Measurements from ENCODE around the gene ADAP2. TPM values are rescaled to one million over a fixed set of nuclear protein-coding genes. Genes with fewer than 3 reads are reported as not detected.

ADAP2 gene
- total RNA-seq, 4 donors from 2014 or later = 10.6 to 20.9 (median 12.6) TPM

- Histone ChIP-seq H3K27me3 (peaks cover 13% of the 10 kb centered on the region), H3K9me3 (no peaks in the 10 kb centered on the region), H3K4me1 (no peaks in the 10 kb centered on the region), H3K27ac (no peak overlapping the region), H3K36me3 (no peaks in the 10 kb centered on the region), H3K4me3 (no peak overlapping the region)
- TF ChIP-seq POLR2A (IDR thresholded peaks at IDR 0.05) (no peak), EP300 (IDR thresholded peaks at IDR 0.05) (no peak), CTCF (IDR thresholded peaks at IDR 0.05) (no peak), POLR2AphosphoS5 (IDR thresholded peaks at IDR 0.05) (no peak)
- 31 to 82% methylated on average over 3 to 5 of the region's 5 CpGs for WGBS, 2 donors (ENCODE audit: low coverage in 1 of 2)
- no peak for ATAC-seq
These were observed 12.2 kb downstream of the ADAP2 start for GRCh38 chr17:30933966-30934365.

GRCh38 chr17:30939051-30939689, 17.4 kb downstream of the ADAP2 start:
- Histone ChIP-seq H3K27ac (peak overlapping the region in 1 of 4 donors; percentile 19), H3K4me1 (no peaks in the 10 kb centered on the region), H3K9me3 (no peaks in the 10 kb centered on the region), H3K27me3 (peaks cover 7% of the 10 kb centered on the region), H3K4me3 (no peak overlapping the region), H3K36me3 (no peaks in the 10 kb centered on the region)
- no peak for ATAC-seq
- 78 to 84% methylated on average over 5 to 13 of the region's 13 CpGs for WGBS, 2 donors (ENCODE audit: low coverage in 1 of 2)
- no peak for TF ChIP-seq POLR2A (IDR thresholded peaks at IDR 0.05)

- Histone ChIP-seq H3K27ac (no peak overlapping the region), H3K36me3 (no peaks in the 10 kb centered on the region), H3K4me1 (no peaks in the 10 kb centered on the region), H3K9me3 (no peaks in the 10 kb centered on the region), H3K27me3 (no peaks in the 10 kb centered on the region), H3K4me3 (no peak overlapping the region)
- no peak for ATAC-seq
- TF ChIP-seq POLR2AphosphoS5 (IDR thresholded peaks at IDR 0.05) (no peak), POLR2A (IDR thresholded peaks at IDR 0.05) (no peak), EP300 (IDR thresholded peaks at IDR 0.05) (no peak), CTCF (IDR thresholded peaks at IDR 0.05) (no peak)
- 41 to 54% methylated on average over 4 of the region's 4 CpGs for WGBS, 2 donors (ENCODE audit: low coverage in 1 of 2)
These were observed 20.7 kb downstream of the ADAP2 start for GRCh38 chr17:30942308-30943079.

GRCh38 chr17:30947796-30948195, 26.1 kb downstream of the ADAP2 start:
- TF ChIP-seq CTCF (IDR thresholded peaks at IDR 0.05) = no peak
- no peak for TF ChIP-seq POLR2A (IDR thresholded peaks at IDR 0.05)
- TF ChIP-seq POLR2AphosphoS5 (IDR thresholded peaks at IDR 0.05) = no peak
- no peak for TF ChIP-seq EP300 (IDR thresholded peaks at IDR 0.05)
- no peak for ATAC-seq

GRCh38 chr17:30950189-30950588, 28.4 kb downstream of the ADAP2 start:
- no peaks in the 10 kb centered on the region for H3K9me3 ChIP-seq
- no peaks in the 10 kb centered on the region for H3K4me1 ChIP-seq
- 93 to 100% methylated on average over 1 to 2 of the region's 5 CpGs for WGBS, 2 donors (ENCODE audit: low coverage in 1 of 2)
- no peak for TF ChIP-seq POLR2AphosphoS5 (IDR thresholded peaks at IDR 0.05)
- TF ChIP-seq CTCF (IDR thresholded peaks at IDR 0.05) = no peak
- TF ChIP-seq POLR2A (IDR thresholded peaks at IDR 0.05) = no peak
- no peak for TF ChIP-seq EP300 (IDR thresholded peaks at IDR 0.05)
- no peaks in the 10 kb centered on the region for H3K36me3 ChIP-seq
- H3K27ac ChIP-seq = peak overlapping the region in 1 of 4 donors; percentile 24
- no peaks in the 10 kb centered on the region for H3K27me3 ChIP-seq
- ATAC-seq = no peak
- no peak overlapping the region for H3K4me3 ChIP-seq

More at GRCh38 chr17:30947796-30948195, 26.1 kb downstream of the ADAP2 start:
- no peaks in the 10 kb centered on the region for H3K9me3 ChIP-seq
- no peak overlapping the region for H3K27ac ChIP-seq
- no peaks in the 10 kb centered on the region for H3K4me1 ChIP-seq
- no peak overlapping the region for H3K4me3 ChIP-seq
- H3K36me3 ChIP-seq = no peaks in the 10 kb centered on the region
- WGBS, 2 donors (ENCODE audit: low coverage in 1 of 2) = 95 to 97% methylated on average over 4 of the region's 5 CpGs
- no peaks in the 10 kb centered on the region for H3K27me3 ChIP-seq
